CD4-positive, alpha-beta T cell (primary cell): Measurements from ENCODE around the gene TSPAN18. TPM values are rescaled to one million over a fixed set of nuclear protein-coding genes. Genes with fewer than 3 reads are reported as not detected.

Experiments used
- ATAC-seq: fragments of 200-7000 bp; cut with Tn5 transposase; one replicate; pipeline ENCODE4 v1.10.0; 2022; ENCODE audit warnings: mild to moderate bottlenecking; ENCODE audit not compliant: poor library complexity
- CTCF ChIA-PET: fragments of 350-600 bp; sonication (Branson Sonifier 250); formaldehyde crosslinking; loops from one replicate; lab custom pipeline; 2021; ENCODE audit warnings: antibody characterized with exemption, inconsistent platforms; lab: Charles Lee
- POLR2A ChIA-PET: fragments of 350-600 bp; sonication (Branson Sonifier 250); formaldehyde crosslinking; loops from one replicate; lab custom pipeline; 2021; ENCODE audit warnings: antibody characterized with exemption, inconsistent platforms; lab: Charles Lee
- DNase-seq, 14 experiments: peaks; one replicate each; pipeline ENCODE4 v3.0.0-alpha.2; 2013 to 2020; ENCODE audit warnings: mixed read lengths in 2 of 14
- H3K27ac ChIP-seq, 2 donors: one replicate each; pipeline versions ENCODE4 v1.5.1 to v1.7.0; 2013; ENCODE audit warnings: low read length in 2 of 2, low read depth in 1 of 2, mild to moderate bottlenecking in 1 of 2
- H3K27me3 ChIP-seq, 2 experiments: 1 replicate in 1 of 2; 2 replicates in 1 of 2; pipeline versions ENCODE4 v1.6.1 to v1.7.0; 2013; ENCODE audit warnings: low read length in 2 of 2, control low read depth in 1 of 2, mild to moderate bottlenecking in 1 of 2, moderate library complexity in 1 of 2; ENCODE audit not compliant: insufficient read depth in 2 of 2, control insufficient read depth in 1 of 2
- H3K36me3 ChIP-seq: one replicate; pipeline ENCODE4 v1.6.1; 2013; ENCODE audit warnings: low read length, control low read depth; ENCODE audit not compliant: insufficient read depth
- H3K4me1 ChIP-seq: one replicate; pipeline ENCODE4 v1.6.1; 2013; ENCODE audit warnings: low read length, control low read depth; ENCODE audit not compliant: insufficient read depth
- H3K4me3 ChIP-seq: one replicate; pipeline ENCODE4 v1.5.1; 2013; ENCODE audit warnings: mild to moderate bottlenecking, low read length, moderate library complexity
- H3K9me3 ChIP-seq, 2 experiments: 1 replicate in 1 of 2; 2 replicates in 1 of 2; pipeline versions ENCODE4 v1.6.1 to v1.7.0; 2013; ENCODE audit warnings: low read length in 2 of 2, mild to moderate bottlenecking in 2 of 2, control low read depth in 1 of 2, moderate library complexity in 1 of 2; ENCODE audit not compliant: control insufficient read depth in 1 of 2, insufficient read depth in 1 of 2
- H3K27ac Mint-ChIP-seq: one replicate; pipeline ENCODE4 v1.8.0; 2020; ENCODE audit warnings: mixed read lengths
- H3K27me3 Mint-ChIP-seq: one replicate; pipeline ENCODE4 v1.8.0; 2021; ENCODE audit warnings: mixed read lengths
- H3K36me3 Mint-ChIP-seq: one replicate; pipeline ENCODE4 v1.8.0; 2021; ENCODE audit warnings: low read depth, mixed read lengths
- H3K4me1 Mint-ChIP-seq: one replicate; pipeline ENCODE4 v1.8.0; 2021; ENCODE audit warnings: low read depth, mixed read lengths
- H3K4me3 Mint-ChIP-seq: one replicate; pipeline ENCODE4 v1.8.0; 2020; ENCODE audit warnings: mild to moderate bottlenecking, mixed read lengths
- H3K9me3 Mint-ChIP-seq: one replicate; pipeline ENCODE4 v1.8.0; 2020; ENCODE audit warnings: mixed read lengths
- intact Hi-C, 2 experiments: fragments of 100-400 bp; cut with DNase I in 1 of 2; cut with micrococcal nuclease in 1 of 2; formaldehyde crosslinking; loops; one replicate each; pipeline versions ENCODE4 v1.15.1 to v1.9.0; 2023 to 2025; cut with DNase I, micrococcal nuclease
- total RNA-seq, 174 experiments: library from RNA in 2 of 174; stranded (reverse) in 2 of 174; gene quantifications; one replicate each; pipeline ENCODE4 v1.2.3 and lab custom pipeline; 2021 to 2026
- TF ChIP-seq, protein P1 (sequence below): fragments of 200-600 bp; IDR thresholded peaks from one replicate; pipeline ENCODE4 v1.8.0; 2022; ENCODE audit warnings: antibody characterized with exemption, mild to moderate bottlenecking

TSPAN18 gene
- total RNA-seq, 2 experiments from 2014 or later = 23.0 to 25.3 TPM

DNA sequence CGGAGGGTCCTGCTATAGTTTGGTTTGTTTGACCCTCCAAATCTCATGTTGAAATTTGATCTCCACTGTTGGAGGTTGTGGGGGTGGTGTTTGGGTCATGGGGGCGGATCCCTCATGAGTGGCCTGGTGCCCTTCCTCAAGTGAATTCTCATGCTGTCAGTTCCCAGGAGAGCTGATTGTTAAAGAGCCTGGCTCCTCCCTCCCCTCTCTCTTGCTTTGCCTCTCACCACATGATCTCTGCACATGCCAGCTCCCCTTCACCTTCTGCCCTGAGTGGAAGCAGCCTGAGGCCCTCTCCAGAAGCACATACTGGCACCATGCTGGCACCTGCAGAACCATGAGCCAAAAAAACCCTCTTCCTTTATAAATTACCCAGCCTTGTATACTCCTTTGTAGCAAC is 7.1 kb downstream of the TSPAN18 start:
- Histone ChIP-seq H3K27me3 (no peaks in the 10 kb centered on the region), H3K9me3 (no peaks in the 10 kb centered on the region), H3K27ac (no peak overlapping the region), H3K4me3 (no peak overlapping the region), H3K4me1 (peaks cover 61% of the 10 kb centered on the region), H3K36me3 (peaks cover 15% of the 10 kb centered on the region)
- POLR2A ChIA-PET = no interaction called here
- H3K36me3 Mint-ChIP-seq = no peaks in the 10 kb centered on the region
- no peak overlapping the region for H3K4me3 Mint-ChIP-seq
- peaks cover 21% of the 10 kb centered on the region for H3K27me3 Mint-ChIP-seq
- peaks cover 30% of the 10 kb centered on the region for H3K4me1 Mint-ChIP-seq
- H3K9me3 Mint-ChIP-seq = no peaks in the 10 kb centered on the region
- TF ChIP-seq, protein P1, sequence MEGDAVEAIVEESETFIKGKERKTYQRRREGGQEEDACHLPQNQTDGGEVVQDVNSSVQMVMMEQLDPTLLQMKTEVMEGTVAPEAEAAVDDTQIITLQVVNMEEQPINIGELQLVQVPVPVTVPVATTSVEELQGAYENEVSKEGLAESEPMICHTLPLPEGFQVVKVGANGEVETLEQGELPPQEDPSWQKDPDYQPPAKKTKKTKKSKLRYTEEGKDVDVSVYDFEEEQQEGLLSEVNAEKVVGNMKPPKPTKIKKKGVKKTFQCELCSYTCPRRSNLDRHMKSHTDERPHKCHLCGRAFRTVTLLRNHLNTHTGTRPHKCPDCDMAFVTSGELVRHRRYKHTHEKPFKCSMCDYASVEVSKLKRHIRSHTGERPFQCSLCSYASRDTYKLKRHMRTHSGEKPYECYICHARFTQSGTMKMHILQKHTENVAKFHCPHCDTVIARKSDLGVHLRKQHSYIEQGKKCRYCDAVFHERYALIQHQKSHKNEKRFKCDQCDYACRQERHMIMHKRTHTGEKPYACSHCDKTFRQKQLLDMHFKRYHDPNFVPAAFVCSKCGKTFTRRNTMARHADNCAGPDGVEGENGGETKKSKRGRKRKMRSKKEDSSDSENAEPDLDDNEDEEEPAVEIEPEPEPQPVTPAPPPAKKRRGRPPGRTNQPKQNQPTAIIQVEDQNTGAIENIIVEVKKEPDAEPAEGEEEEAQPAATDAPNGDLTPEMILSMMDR = no peak
- H3K27ac Mint-ChIP-seq = no peak overlapping the region
- no peak for DNase-seq
- CTCF ChIA-PET = no interaction called here
- ATAC-seq = no peak
- intact Hi-C loops = no loop called here

DNA sequence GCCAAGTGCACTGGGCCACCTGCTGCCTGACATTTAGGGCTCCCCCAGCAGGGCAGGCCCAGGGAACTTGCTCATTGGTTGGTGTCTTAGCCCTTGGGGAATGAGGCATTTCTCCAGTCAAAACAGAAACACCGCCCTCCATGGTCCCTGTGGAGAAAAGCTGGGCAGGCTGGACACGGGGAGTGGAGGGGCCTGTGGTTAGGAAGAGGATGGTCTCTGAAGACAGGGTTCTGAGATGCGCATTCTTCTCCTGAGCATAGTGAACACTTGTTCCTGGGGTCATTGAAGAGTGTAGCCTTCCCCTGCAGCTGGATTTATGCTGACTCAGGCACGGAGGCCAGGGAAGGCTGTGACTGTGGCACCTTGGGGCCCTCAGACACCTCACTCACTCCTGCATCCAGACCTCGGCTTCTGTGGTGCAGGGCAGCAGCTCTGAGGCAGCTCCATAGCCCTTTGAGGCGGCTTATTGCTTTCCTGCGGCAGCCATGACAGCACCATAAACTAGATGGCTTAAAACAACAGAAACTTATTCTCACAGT is 8.2 kb downstream of the TSPAN18 start:
- POLR2A ChIA-PET = no interaction called here

DNA sequence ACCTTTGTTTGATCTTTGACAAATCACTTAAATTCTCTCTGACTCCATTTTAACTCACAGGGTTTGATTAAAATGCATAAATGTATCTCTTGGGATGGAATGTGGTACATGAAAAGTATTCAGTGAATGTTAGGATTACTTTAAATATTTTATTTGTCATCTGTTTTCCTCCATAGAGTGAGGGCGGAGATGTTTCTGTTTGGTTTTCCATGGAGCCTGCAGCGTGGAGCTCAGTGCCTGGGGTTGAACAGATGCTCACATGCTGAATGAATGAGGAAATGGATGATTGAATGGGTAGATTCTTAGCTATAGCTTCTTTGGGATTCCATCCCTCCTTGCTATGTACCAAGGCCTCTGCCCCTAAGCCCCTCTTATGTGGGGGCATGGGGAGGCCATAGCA is 10.0 kb downstream of the TSPAN18 start:
- no peak for DNase-seq
- no peak for ATAC-seq
- peaks cover 12% of the 10 kb centered on the region for H3K4me1 Mint-ChIP-seq
- peaks cover 45% of the 10 kb centered on the region for H3K4me1 ChIP-seq
- H3K9me3 ChIP-seq = no peaks in the 10 kb centered on the region
- H3K27me3 Mint-ChIP-seq = peaks cover under 1% of the 10 kb centered on the region
- peaks cover 15% of the 10 kb centered on the region for H3K36me3 ChIP-seq
- CTCF ChIA-PET = no interaction called here
- POLR2A ChIA-PET = no interaction called here
- H3K9me3 Mint-ChIP-seq = no peaks in the 10 kb centered on the region
- TF ChIP-seq, protein P1 = no peak
- intact Hi-C loops = no loop called here
- H3K27me3 ChIP-seq = no peaks in the 10 kb centered on the region
- H3K36me3 Mint-ChIP-seq = no peaks in the 10 kb centered on the region
- H3K4me3 ChIP-seq = no peak overlapping the region
- no peak overlapping the region for H3K27ac ChIP-seq
- H3K27ac Mint-ChIP-seq = no peak overlapping the region
- H3K4me3 Mint-ChIP-seq = no peak overlapping the region

More for the DNA sequence above, 8.2 kb downstream of the TSPAN18 start:
- H3K4me1 Mint-ChIP-seq = peaks cover 19% of the 10 kb centered on the region
- CTCF ChIA-PET = no interaction called here
- intact Hi-C loops = no loop called here
- H3K27ac Mint-ChIP-seq = no peak overlapping the region
- H3K4me1 ChIP-seq = peaks cover 54% of the 10 kb centered on the region
- H3K36me3 ChIP-seq = peaks cover 15% of the 10 kb centered on the region
- ATAC-seq = no peak
- no peaks in the 10 kb centered on the region for H3K27me3 ChIP-seq
- TF ChIP-seq, protein P1 = no peak
- no peak for DNase-seq
- peaks cover 12% of the 10 kb centered on the region for H3K27me3 Mint-ChIP-seq
- H3K9me3 ChIP-seq = no peaks in the 10 kb centered on the region
- H3K4me3 Mint-ChIP-seq = no peak overlapping the region
- no peaks in the 10 kb centered on the region for H3K9me3 Mint-ChIP-seq
- H3K36me3 Mint-ChIP-seq = no peaks in the 10 kb centered on the region
- H3K4me3 ChIP-seq = no peak overlapping the region
- H3K27ac ChIP-seq = no peak overlapping the region
